MV-4-11 (cell line): ENCODE data around the gene RAET1E.
"Not testable (repeated sequence)": the region's sequence is repeated elsewhere in the genome, so short reads cannot be mapped to it uniquely, and the experiment has no call there.

Source experiments
- DNase-seq: peaks from one replicate; lab custom pipeline; 2025; lab: John Stamatoyannopoulos, UW

RAET1E gene

GRCh38 chr6:149889326-149889725 is 8.6 kb downstream of the RAET1E start:
- DNase-seq: no peak

GRCh38 chr6:149888659-149889058 is 9.3 kb downstream of the RAET1E start:
- DNase-seq: peak; percentile 74

- DNase-seq: no peak
Measured at GRCh38 chr6:149888093-149888492, 9.8 kb downstream of the RAET1E start.

GRCh38 chr6:149887343-149887742 is 10.6 kb downstream of the RAET1E start:
- DNase-seq: peak; percentile 42

- no peak for DNase-seq
Measured at GRCh38 chr6:149885888-149886287, 12.0 kb downstream of the RAET1E start.

GRCh38 chr6:149884617-149885016 is 13.3 kb downstream of the RAET1E start:
- no peak for DNase-seq

- no peak for DNase-seq
Measured at GRCh38 chr6:149884215-149884614, 13.7 kb downstream of the RAET1E start.

- no peak for DNase-seq
Measured at GRCh38 chr6:149881860-149882259, 16.1 kb downstream of the RAET1E start.

GRCh38 chr6:149881066-149881766 is 16.7 kb downstream of the RAET1E start:
- DNase-seq: no peak

- DNase-seq: no peak
Measured at GRCh38 chr6:149877659-149878058, 20.3 kb downstream of the RAET1E start.

- no peak for DNase-seq
Measured at GRCh38 chr6:149876241-149876933, 21.5 kb downstream of the RAET1E start.

- DNase-seq: no peak
Measured at GRCh38 chr6:149872233-149872632, 25.7 kb downstream of the RAET1E start.

GRCh38 chr6:149871182-149871581 is 26.7 kb downstream of the RAET1E start:
- no peak for DNase-seq

- DNase-seq: no peak
Measured at GRCh38 chr6:149869275-149869892, 28.5 kb downstream of the RAET1E start.

GRCh38 chr6:149867876-149868640 is 29.9 kb downstream of the RAET1E start:
- DNase-seq: peak; percentile 2

GRCh38 chr6:149864578-149865535 is 33.1 kb downstream of the RAET1E start:
- DNase-seq: peak; percentile 74

GRCh38 chr6:149863698-149864577 is 34.0 kb downstream of the RAET1E start, which contains the start of gene LRP11:
LRP11 (minus strand) TSS chr6:149864359; CDS start chr6:149864020, 339 bp downstream.
- DNase-seq: peak; percentile 57

GRCh38 chr6:149862922-149863697 is 34.8 kb downstream of the RAET1E start:
- peak; percentile 69 for DNase-seq

GRCh38 chr6:149862424-149862738 is 35.5 kb downstream of the RAET1E start:
- DNase-seq: not testable (repeated sequence)
